GM21390 (cell line): ENCODE data around the gene OR2AG2.

Experiments used
- ATAC-seq: cut with Tn5 transposase; IDR thresholded peaks from one replicate; pipeline ENCODE4 v1.9.1; 2021; ENCODE audit not compliant: unreplicated experiment

Gene OR2AG2

DNA sequence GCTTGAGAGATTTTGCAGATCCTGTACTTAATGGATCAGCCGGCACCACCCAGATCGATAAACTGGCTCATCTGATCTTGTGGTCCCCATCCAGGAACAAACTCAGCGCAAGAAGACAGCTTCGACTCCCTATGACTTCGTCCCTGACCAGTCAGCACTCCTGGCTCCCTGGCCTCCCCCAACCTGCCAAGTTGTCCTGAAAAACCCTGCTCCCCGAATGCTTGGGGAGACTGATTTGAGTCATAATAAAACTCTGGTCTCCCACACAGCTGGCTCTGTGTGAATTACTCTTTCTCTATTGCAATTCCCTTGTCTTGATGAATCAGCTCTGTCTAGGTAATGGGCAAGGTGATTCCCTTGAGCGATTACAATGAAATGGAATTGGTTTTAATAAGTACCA, 29.5 kb downstream of the OR2AG2 start:
- no peak for ATAC-seq

GRCh38 chr11:6738590-6738989, 33.2 kb downstream of the OR2AG2 start:
- ATAC-seq: no peak

DNA sequence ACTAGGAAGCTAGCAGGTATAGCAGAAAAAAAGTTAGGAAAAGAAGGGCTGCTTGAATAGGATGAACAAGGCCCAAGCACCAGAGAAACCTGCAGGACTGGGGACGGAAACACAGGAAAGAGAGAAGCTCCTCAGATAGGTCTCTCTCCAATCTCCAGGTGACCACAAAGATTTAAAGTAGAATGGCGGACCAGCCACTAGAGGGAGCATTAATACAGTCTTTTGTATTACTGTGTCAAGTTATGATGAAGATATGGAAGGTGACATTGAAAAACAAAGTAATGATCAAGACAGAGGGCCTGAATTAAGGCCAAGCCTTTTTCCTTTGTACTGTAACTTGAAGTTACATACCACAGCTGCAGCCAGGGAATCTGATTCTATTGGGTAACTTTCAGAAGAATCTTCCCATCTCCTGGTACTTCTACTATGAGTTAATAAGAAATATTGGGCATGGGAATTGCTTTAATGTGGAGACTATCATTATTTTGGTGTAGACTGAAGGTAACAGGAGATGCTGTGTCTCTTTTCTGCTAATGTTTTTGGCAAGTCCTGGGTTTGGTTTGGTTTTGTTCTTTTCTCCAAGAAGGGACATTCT, 33.8 kb downstream of the OR2AG2 start:
- peak; percentile 81 for ATAC-seq

GRCh38 chr11:6736495-6737121, 35.2 kb downstream of the OR2AG2 start:
- ATAC-seq: no peak

DNA sequence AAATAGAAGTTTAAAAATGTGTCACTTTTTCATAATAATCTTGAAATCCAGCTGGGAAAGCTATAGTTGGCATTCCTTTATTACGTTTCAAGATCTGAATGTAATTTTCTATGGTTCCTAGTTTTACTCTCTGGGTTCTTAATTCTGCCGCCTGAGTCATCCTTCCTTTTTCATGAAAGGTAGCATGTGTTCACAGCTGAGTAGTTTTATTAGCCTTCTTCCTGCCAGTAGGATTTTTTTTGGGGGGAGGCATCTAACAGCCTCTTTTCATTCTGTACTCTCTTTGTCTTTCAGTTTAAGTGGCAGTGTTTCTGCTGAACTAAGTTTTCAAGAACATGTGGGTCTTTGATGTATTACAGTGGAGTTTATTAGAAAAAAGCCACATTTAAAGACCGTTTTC, 36.5 kb downstream of the OR2AG2 start:
- ATAC-seq: no peak

GRCh38 chr11:6734616-6735015, 37.2 kb downstream of the OR2AG2 start:
- ATAC-seq: no peak

DNA sequence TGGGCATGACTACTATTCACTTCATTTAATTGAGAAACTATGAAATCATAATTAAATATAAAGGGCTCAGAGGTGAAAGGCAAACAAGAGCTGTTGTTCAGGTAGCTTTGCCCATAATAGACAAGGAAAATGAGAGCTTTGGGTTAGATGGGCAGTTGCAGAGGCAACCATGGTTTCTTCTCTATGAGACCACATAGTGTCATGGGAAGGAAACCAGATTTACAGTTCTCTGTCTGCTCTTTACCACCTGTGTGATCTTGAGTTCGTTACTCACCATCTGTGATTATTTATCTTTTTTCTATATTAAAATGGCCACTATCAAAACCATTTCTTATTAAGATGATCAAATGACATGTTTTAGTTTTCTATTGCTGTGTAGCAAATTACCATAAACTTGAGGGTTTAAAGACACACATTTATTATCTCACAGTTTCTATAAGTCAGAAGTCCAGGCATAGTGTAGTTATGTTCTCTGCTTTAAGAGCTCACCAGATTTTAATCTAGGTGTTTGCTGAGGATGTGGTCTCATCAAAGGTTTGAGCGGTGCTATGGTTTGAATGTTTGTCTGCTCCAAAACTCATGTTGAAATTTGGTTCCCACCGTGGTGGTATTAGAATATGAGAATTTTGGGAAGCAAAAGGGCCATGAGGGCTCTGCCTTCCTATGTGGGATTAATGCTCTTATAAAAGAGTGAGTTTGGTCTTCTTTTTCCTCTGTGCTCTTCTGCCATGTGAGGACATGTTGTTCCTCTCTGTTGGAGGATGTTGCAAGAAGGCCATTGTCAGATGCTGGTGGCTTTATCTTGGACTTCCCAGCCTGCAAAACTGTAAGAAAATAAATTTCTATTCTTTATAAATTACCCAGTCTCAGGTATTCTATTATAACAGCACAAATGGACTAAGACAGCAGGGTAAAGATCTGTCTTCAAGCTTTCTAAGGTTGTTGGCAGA, 38.2 kb downstream of the OR2AG2 start:
- no peak for ATAC-seq

DNA sequence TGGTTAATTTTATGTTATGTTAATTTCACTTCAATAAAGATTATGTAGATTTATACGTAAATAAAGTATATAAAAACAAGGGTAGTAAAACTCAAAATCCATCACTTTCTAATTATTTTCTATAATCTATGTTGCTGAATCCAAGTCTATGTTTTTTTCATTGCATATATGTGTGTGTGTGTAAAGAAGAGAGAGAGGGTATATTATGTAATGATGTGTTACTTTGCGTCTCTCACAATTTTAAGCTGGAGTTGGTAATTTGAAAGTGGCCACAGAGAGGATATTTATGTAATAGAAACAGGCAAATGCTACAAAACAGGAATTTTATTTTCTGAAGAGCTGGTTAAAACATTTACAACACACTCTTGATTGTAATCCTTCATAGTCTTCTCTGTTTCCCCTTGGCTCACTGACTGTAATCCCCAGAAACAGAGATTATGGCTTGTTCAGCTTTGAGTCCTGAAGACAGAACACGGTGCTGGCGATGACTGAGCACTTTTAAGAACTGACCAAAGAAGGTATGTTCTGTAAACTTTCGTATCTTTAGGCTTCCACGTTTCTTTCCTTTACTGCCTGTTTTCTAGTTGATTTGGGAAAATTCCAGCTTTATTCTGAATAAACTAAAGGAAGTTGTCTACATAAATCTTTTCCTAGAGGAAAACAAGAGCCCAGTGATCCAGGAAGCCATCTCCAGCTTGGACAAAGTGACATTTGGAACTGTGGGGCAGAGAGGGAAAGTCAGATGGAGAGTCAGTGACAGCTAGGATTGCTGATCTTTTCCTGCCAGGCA, 43.6 kb downstream of the OR2AG2 start:
- no peak for ATAC-seq

GRCh38 chr11:6725386-6725896, 46.3 kb downstream of the OR2AG2 start:
- no peak for ATAC-seq

GRCh38 chr11:6724013-6724412, 47.8 kb downstream of the OR2AG2 start:
- ATAC-seq: no peak

DNA sequence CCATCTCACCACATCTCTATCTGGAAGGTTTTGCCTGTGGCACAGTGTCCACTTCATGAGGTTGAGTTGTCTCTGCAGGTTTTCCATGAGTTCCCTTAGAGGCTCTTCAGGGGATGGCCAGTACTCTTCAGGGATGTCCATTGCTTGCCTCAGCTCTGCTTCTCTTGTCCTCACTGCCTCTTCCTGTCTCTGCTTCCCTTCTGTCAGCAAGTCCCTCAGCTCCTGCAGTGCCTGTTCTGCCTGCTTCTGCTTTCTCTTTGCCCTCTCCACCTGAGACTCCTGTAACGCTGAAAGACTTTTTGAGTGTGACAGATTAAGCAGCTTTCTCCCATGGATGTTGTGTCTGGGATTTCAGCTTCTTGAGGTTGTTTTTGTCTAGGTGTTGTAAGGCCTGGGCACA, 50.4 kb downstream of the OR2AG2 start:
- ATAC-seq: no peak

DNA sequence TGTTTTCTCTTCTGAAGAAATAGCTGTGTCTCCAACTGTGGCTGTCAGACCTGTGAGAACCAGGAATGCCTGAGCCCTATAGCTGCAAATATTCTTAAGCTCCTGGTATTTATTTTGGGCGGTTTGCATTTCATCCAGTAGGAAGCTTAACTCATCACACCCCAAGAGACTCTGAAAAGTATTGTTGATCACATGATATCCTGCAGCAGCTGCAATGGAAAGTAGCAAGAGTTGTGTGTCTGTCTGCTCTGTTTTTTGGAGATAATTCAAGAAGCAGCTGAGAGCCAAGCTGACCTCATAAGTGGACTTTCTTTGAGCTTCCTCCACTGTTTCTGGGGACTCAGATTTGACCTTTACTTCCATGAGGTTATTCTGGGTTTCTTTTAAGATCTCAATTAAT, 52.2 kb downstream of the OR2AG2 start:
- no peak for ATAC-seq

DNA sequence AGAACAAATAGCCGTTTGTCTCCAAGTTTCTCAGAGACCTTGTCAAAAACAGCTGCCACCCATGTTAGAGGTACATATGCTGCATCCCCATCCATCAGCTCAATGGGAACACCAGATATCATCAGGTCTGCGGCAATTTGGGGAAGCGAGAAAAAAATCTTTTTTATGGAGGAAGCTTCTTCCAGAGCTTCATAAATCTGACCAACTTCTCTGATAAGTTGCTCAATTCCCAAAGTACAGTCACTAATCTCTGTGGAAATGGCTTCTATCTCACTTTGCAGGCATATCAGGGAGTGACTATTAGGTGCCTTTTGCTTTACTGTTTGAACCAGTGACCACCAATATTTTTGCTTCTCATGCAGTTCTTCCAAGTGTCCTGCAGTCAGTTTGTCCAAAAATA, 54.4 kb downstream of the OR2AG2 start:
- ATAC-seq: no peak
